GM10248 (cell line): ENCODE data around the gene MOB3B.

Experiments
- CTCF ChIA-PET: fragments of 300-600 bp; sonication (Branson Sonifier 250); formaldehyde crosslinking; extraction: SDS; loops from one replicate; lab custom pipeline; 2021; ENCODE audit warnings: antibody characterized with exemption; lab: Yijun Ruan, JAX
- POLR2A ChIA-PET: fragments of 350-650 bp; sonication (Branson Sonifier 250); formaldehyde crosslinking; extraction: SDS; loops from one replicate; lab custom pipeline; 2020; ENCODE audit warnings: antibody characterized with exemption; lab: Yijun Ruan, JAX
- DNase-seq: peaks from one replicate; pipeline ENCODE4 v3.0.0; 2012; ENCODE audit errors: extremely low spot score
- TF ChIP-seq, protein P1 (sequence below): IDR thresholded peaks from 2 replicates; pipeline ENCODE4 v1.5.1; 2012; ENCODE audit warnings: mild to moderate bottlenecking, low read depth; ENCODE audit errors: extremely low read depth, missing control alignments, control extremely low read depth

The MOB3B gene

DNA sequence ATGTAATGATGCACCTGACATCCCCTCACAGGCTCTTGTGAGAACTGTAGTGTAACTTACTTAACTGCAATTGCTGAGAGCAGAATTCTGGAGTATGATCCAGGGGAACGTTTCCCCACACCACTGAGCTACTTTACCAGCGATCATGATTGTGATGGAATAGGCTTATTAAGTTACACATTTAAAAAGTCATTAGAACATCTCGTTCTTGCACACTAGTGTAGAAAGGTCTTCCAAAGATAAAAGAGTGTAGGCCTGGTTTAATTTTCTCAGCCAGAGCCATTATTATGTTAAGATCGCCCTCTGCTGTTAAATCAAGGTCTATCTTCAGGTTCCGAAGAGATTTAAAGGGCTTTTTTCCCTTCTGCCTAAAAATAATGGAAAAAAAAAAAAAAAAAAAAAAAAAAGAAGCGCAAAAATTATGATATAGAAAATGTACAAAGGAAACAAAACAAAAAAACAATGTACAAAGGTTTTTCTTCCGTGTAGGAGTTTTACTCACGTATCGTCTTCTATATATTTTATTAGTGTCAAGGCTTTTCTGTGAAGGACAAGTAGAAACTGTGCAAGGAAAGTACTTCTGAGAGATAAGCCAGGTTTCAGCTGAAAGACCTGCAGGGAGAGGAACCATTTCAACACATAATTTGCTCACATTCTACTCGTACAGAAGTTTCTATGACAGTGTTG, 18.6 kb upstream of the MOB3B start:
- CTCF ChIA-PET = interaction anchor here (1.6 to 4.8 kb wide), 7 partner anchors 11 to 216 kb away, joined by 4 to 41 read pairs (median 11); partner anchors contain the start of gene MOB3B
- TF ChIP-seq, protein P1, sequence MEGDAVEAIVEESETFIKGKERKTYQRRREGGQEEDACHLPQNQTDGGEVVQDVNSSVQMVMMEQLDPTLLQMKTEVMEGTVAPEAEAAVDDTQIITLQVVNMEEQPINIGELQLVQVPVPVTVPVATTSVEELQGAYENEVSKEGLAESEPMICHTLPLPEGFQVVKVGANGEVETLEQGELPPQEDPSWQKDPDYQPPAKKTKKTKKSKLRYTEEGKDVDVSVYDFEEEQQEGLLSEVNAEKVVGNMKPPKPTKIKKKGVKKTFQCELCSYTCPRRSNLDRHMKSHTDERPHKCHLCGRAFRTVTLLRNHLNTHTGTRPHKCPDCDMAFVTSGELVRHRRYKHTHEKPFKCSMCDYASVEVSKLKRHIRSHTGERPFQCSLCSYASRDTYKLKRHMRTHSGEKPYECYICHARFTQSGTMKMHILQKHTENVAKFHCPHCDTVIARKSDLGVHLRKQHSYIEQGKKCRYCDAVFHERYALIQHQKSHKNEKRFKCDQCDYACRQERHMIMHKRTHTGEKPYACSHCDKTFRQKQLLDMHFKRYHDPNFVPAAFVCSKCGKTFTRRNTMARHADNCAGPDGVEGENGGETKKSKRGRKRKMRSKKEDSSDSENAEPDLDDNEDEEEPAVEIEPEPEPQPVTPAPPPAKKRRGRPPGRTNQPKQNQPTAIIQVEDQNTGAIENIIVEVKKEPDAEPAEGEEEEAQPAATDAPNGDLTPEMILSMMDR = peak; percentile 31
- POLR2A ChIA-PET = no interaction called here
- no peak for DNase-seq

DNA sequence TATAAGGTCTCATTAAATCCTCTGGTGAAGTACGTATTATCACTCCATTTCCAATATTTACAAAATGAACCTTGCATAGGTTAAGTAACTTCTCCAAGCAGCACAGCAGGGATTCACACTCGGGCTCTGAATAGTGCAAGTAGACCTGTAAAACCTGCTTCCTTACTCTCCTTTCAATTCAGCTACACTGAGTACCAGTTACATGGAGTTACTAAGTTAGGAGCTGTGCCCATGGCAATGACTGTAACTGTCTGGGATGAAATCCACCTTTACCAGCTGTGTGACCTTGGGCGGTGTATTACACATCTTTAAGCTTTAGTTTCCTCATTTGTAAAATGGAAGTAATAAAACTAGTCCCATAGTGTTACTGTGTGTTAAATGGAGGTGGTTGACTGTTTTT, 15.9 kb upstream of the MOB3B start:
- CTCF ChIA-PET = interaction anchor here (0.8 to 4.8 kb wide), 8 partner anchors 8 to 213 kb away, joined by 3 to 41 read pairs (median 9); partner anchors contain the start of genes IFNK and MOB3B
- POLR2A ChIA-PET = no interaction called here
- DNase-seq = no peak
- TF ChIP-seq, protein P1 = no peak

DNA sequence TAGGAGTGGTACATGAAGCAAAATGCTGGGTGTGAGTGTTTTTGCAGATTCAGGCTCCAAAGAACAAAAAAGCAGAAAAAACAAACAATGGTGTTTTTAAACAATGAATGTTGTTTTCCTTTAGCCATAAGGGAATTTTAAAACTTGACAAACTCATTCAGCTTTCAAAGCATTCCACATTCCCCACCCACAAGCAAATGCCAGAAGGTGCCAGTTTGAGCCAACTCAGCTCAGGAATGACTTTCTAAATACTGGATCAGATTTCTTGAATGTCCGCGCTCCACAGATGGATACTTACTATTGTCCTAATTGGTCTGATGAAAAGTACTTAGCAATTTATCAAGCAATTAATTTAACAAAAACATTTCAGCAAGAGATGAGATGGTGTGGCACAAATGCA, 12.9 kb upstream of the MOB3B start:
- POLR2A ChIA-PET = no interaction called here
- no peak for DNase-seq
- CTCF ChIA-PET = interaction anchor here (1.6 kb wide), 1 partner anchor 12 kb away, joined by 3 read pairs; no protein-coding TSS in a partner anchor
- TF ChIP-seq, protein P1 = no peak

DNA sequence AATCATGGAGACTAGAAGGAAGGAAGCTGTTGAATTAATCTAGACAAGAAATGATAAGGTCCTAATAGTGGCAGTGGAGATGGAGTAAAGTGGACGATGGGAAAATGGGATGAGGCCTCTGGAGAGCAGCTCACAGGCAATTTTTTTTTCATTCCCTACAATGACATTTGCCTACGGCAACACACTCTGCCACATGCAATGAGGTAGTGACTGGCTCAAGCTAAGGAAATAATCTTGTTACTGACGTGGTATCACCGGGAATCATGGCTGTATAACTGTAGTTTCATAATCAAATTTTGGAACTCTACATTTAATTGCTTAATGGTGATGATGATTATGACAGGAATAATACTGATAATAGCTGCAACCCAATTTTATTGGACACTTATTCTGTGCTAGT, 12.1 kb upstream of the MOB3B start:
- TF ChIP-seq, protein P1 = no peak
- DNase-seq = no peak
- CTCF ChIA-PET = interaction anchor here (1.1 to 1.6 kb wide), 2 partner anchors 12 to 14 kb away, joined by 3 to 4 read pairs; no protein-coding TSS in a partner anchor
- POLR2A ChIA-PET = interaction anchor here (0.5 kb wide), 1 partner anchor 10 kb away, joined by 4 read pairs; no protein-coding TSS in a partner anchor

DNA sequence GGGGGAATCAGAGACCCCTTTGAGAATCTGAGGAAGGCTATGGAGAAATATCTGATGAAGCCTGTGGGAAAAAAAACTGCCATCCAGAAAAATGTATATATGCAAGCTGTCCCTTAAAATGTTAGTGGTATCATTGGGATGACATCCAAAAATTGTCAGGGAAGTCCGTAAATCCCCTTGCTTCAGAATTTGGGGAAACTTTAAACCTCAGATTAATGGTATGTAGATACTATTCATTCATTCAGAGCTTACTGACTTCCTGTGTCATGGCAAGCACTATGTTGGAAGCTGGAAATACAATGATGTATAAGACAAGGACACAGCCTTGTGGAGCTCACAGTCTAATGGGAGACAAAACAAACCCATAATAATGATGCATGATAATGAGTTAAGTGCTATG, 10.9 kb upstream of the MOB3B start:
- POLR2A ChIA-PET = no interaction called here
- CTCF ChIA-PET = interaction anchor here (1.0 to 2.9 kb wide), 2 partner anchors 10 to 16 kb away, joined by 3 to 15 read pairs; partner anchors contain the start of gene MOB3B
- TF ChIP-seq, protein P1 = no peak
- DNase-seq = no peak

DNA sequence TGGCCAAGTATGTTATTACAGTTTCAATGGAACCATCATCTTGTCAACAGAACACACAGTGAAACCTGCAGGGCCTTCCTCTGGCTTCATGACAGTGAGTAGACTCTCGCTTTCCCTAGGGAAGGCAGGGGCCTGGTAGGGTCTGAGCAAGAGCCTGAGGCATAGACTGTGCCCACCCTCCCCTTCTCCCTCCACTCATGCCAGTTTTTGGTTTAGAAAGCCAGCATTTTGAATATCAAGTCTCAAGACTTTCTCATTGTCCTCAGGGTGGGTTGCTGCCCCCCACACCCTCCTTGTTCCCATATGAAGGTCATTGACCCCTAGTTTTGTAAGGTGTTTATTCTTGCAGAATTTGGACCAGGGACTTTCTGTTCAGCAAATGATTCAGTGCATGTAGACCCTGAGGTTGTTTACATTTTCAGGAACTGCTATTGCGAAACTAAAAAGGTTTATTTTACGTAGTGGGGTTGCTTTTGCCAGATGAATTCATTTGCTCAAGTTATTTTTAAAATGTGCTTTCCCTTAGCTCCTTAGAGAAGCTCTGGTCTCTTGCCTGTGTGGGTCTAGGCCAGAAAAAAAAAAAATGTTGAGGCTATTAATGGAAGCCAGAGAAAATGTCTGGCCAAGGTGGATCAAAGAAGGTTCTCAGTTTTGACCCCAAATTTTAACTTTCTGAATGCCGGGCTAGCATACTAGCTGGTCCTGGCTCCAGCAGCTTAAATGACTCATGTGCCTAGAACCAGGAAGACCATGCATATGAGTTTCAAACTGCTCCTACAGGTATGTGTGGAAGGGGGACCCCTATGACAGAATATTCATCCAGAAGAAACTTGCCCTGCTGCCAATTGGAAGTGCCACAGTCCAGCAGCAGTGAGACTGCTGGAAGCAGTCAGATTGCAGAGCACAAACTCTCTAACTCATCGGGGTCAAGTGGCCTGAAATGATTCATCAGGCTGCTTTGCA, 10.1 kb upstream of the MOB3B start:
- TF ChIP-seq, protein P1 = no peak
- ChIA-PET CTCF (interaction anchor here (1.0 to 2.9 kb wide), 3 partner anchors 10 to 20 kb away, joined by 3 to 15 read pairs (median 5); partner anchors contain the start of gene MOB3B), POLR2A (no interaction called here)
- no peak for DNase-seq
